Measurements from ENCODE around the gene CNOT8. TPM values are rescaled to one million over a fixed set of nuclear protein-coding genes. Genes with fewer than 3 reads are reported as not detected.

The CNOT8 gene
- total and polyA plus RNA-seq, 9 of the 15 experiments (the other 6 are each of a cell fraction or from before 2014, with no cell fraction given), result 15.2 to 68.9 (median 52.1) TPM

GRCh38 chr5:154823605-154824004 is 34.8 kb upstream of the CNOT8 start:
- intact Hi-C loops (cut with micrococcal nuclease) (no loop called here), in situ Hi-C loops (cut with MboI) (no loop called here)
- Histone ChIP-seq H3K79me2 (ENCODE audit: control insufficient read depth, insufficient read depth, low read length) (peaks cover 5% of the 10 kb centered on the region; the same call in 1 of the 3 replicates), H3K4me2 (ENCODE audit: insufficient read depth, low read length) (no peak overlapping the region), H3K9ac (ENCODE audit: insufficient read depth in 1 of 2, low read depth in 2 of 2, low read length in 2 of 2) (0 out of 4 replicates have a peak overlapping the region, but pooled peaks of 1 of the 2 experiments have one; percentile 0), H2AFZ (ENCODE audit: low read depth, low read length) (no peak overlapping the region), H3K36me3 (ENCODE audit: control insufficient read depth, insufficient read depth, low read length) (peaks cover 76% of the 10 kb centered on the region), H3K4me3 (no peak overlapping the region), H3K27me3 (ENCODE audit: control insufficient read depth in 2 of 2, insufficient read depth in 2 of 2, low read length in 2 of 2) (no peaks in the 10 kb centered on the region), H3K4me1 (replicated peaks in 1 of 2; ENCODE audit: control insufficient read depth in 2 of 2, insufficient read depth in 2 of 2, low read length in 2 of 2) (peaks cover 7% of the 10 kb centered on the region in 2 experiments), H3K9me3 (replicated peaks; ENCODE audit: control insufficient read depth, insufficient read depth, low read depth, low read length) (no peaks in the 10 kb centered on the region), H4K20me1 (replicated peaks; ENCODE audit: control insufficient read depth, insufficient read depth, low read length) (peaks cover 3% of the 10 kb centered on the region; the same call in 1 of the 2 replicates), H3K9me1 (ENCODE audit: control insufficient read depth, insufficient read depth, low read length) (peaks cover 3% of the 10 kb centered on the region), H3K27ac (ENCODE audit: extremely low read depth, low read depth, low read length) (no peak overlapping the region)
- no TSS peak for BruUV-seq (replicated peaks)
- FAIRE-seq, result no peak
- DNase-seq (ENCODE audit: extremely low read depth in 1 of 4, low spot score in 3 of 4), result no peak
- TF ChIP-seq TCF15 (CRISPR knock-in tag; IDR thresholded peaks at IDR 0.05) (no peak), HNRNPK (IDR thresholded peaks at IDR 0.05; ENCODE audit: low read depth, low read length, poor library complexity, severe bottlenecking) (no peak), GATA2 (CRISPR knock-in tag; IDR thresholded peaks at IDR 0.05) (no peak), ZNF407 (IDR thresholded peaks at IDR 0.05; ENCODE audit: low read depth) (no peak), DEAF1 (CRISPR knock-in tag; IDR thresholded peaks at IDR 0.05) (no peak), KAT2B (IDR thresholded peaks at IDR 0.05; ENCODE audit: low read depth, low read length) (no peak), ZNF766 (CRISPR knock-in tag; conservative IDR thresholded peaks at IDR 0.05) (no peak), SMAD2 (IDR thresholded peaks at IDR 0.05; ENCODE audit: low read depth, low read length) (no peak)
- no peak for ATAC-seq
- ChIA-PET CTCF (ENCODE audit: low intra/inter-chr PET ratio) (interaction anchor here (0.6 kb wide), 1 partner anchor 167 kb away, joined by 3 read pairs; no protein-coding TSS in a partner anchor), POLR2A (interaction anchor here (0.6 kb wide), 1 partner anchor 33 kb away, joined by 5 read pairs; no protein-coding TSS in a partner anchor)
- whole genome bisulfite sequencing (ENCODE audit: insufficient coverage, low coverage, missing lambda C conversion rate), result 84% methylated on average over 4 of the region's 4 CpGs
